GM23248 (cell line): ENCODE measurements around the gene SUGT1. TPM values are rescaled to one million over a fixed set of nuclear protein-coding genes. Genes with fewer than 3 reads are reported as not detected.
"Not testable (repeated sequence)": the region's sequence is repeated elsewhere in the genome, so short reads cannot be mapped to it uniquely, and the experiment has no call there.

Experiments used
- DNase-seq: peaks from one replicate; pipeline ENCODE4 v3.0.0-alpha.2; 2015
- H2AFZ ChIP-seq: fragments of 200-600 bp; sonication (generic); 2 replicates; pipeline ENCODE4 v1.6.1; 2016; ENCODE audit warnings: antibody characterized with exemption
- H3F3A ChIP-seq: fragments of 200-600 bp; sonication (generic); 2 replicates; pipeline ENCODE4 v1.6.1; 2016; ENCODE audit warnings: mild to moderate bottlenecking, antibody characterized with exemption, mixed run types; ENCODE audit not compliant: insufficient read depth
- H3K27ac ChIP-seq: fragments of 200-600 bp; sonication (generic); 2 replicates; pipeline ENCODE4 v1.5.1; 2016; ENCODE audit warnings: mild to moderate bottlenecking
- H3K27me3 ChIP-seq: fragments of 200-600 bp; sonication (generic); replicated peaks from 2 replicates; pipeline ENCODE4 v1.6.1; 2016; ENCODE audit warnings: mild to moderate bottlenecking; ENCODE audit not compliant: insufficient read depth
- H3K36me3 ChIP-seq: fragments of 200-600 bp; sonication (generic); 2 replicates; pipeline ENCODE4 v1.6.1; 2016; ENCODE audit warnings: low read depth, mild to moderate bottlenecking
- H3K4me1 ChIP-seq: fragments of 200-600 bp; sonication (generic); 2 replicates; pipeline ENCODE4 v1.6.1; 2016; ENCODE audit warnings: mild to moderate bottlenecking; ENCODE audit not compliant: insufficient read depth
- H3K4me2 ChIP-seq: fragments of 200-600 bp; sonication (generic); one replicate; pipeline ENCODE4 v1.6.1; 2016; ENCODE audit warnings: mild to moderate bottlenecking; ENCODE audit not compliant: unreplicated experiment
- H3K4me3 ChIP-seq: fragments of 200-600 bp; sonication (generic); 2 replicates; pipeline ENCODE4 v1.5.1; 2016; ENCODE audit warnings: mild to moderate bottlenecking
- H3K79me2 ChIP-seq: fragments of 200-600 bp; sonication (generic); 2 replicates; pipeline ENCODE4 v1.6.1; 2016; ENCODE audit warnings: mild to moderate bottlenecking; ENCODE audit not compliant: insufficient read depth
- H3K9ac ChIP-seq: fragments of 200-600 bp; sonication (generic); 2 replicates; pipeline ENCODE4 v1.6.1; 2016; ENCODE audit warnings: mild to moderate bottlenecking
- H3K9me2 ChIP-seq: fragments of 200-600 bp; sonication (generic); 2 replicates; pipeline ENCODE4 v1.6.1; 2016; ENCODE audit warnings: mixed run types, mild to moderate bottlenecking, moderate library complexity; ENCODE audit not compliant: insufficient read depth
- H3K9me3 ChIP-seq: fragments of 200-600 bp; sonication (generic); one replicate; pipeline ENCODE4 v1.6.1; 2017; ENCODE audit warnings: low read depth
- H4K20me1 ChIP-seq: fragments of 200-600 bp; sonication (generic); 2 replicates; pipeline ENCODE4 v1.6.0; 2016; ENCODE audit not compliant: insufficient read depth
- EZH2 ChIP-seq: fragments of 200-600 bp; sonication (generic); IDR thresholded peaks from 2 replicates; pipeline ENCODE4 v1.6.1; 2018; ENCODE audit warnings: antibody characterized with exemption, mild to moderate bottlenecking; ENCODE audit not compliant: insufficient read depth, poor library complexity, severe bottlenecking
- EZH2phosphoT487 ChIP-seq: fragments of 200-600 bp; sonication (generic); IDR thresholded peaks from 2 replicates; pipeline ENCODE4 v1.6.1; 2018; ENCODE audit warnings: antibody characterized with exemption, moderate library complexity, mild to moderate bottlenecking, low read depth; ENCODE audit not compliant: insufficient read depth
- WGBS, 2 experiments: methylation state at CpG; one replicate each; pipeline ENCODE4 v1.1.6; 2015 to 2017; ENCODE audit warnings: low lambda C conversion rate in 2 of 2, low coverage in 1 of 2; ENCODE audit errors: missing lambda C conversion rate in 2 of 2; 5-methylcytosine and 5-hydroxymethylcytosine counted together
- in situ Hi-C: fragments of 300-500 bp; cut with MboI; formaldehyde crosslinking; loops from 2 replicates; pipeline ENCODE4 v1.15.0; 2020
- polyA plus RNA-seq: library from polyadenylated mRNA; unstranded; fragments of >200 nt; fragmentation: Nextera tagmentation; extraction: Ambion mirVana; gene quantifications from 2 replicates; pipeline ENCODE4 v1.2.1, GENCODE V29; 2016
- total RNA-seq: library from RNA; depleted of rRNA; stranded (reverse); fragments of >200 nt; shearing (Covaris generic); gene quantifications from 2 replicates; pipeline ENCODE4 v1.2.3, GENCODE V29; 2014

Gene SUGT1
- total and polyA plus RNA-seq, 2 experiments from 2014 or later = 29.4 to 77.2 TPM

DNA sequence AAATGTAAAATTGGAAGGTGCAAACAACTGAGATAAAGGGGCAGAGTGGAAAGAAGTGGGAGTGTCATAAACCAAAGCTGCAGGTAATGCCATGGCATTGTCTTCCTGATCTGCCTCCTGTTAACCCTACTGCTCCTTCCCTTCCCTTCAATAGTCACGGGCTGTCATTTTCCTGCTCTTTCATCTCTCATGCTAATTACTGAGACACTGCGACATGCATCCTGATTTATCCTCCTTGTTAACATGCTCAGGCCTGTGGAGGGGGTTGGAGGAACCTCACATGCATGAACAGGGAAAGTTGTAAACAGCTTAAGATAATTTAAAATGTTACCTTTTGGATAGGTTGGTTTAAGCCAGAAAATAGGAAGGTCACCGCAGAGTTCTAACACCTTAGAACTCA lies 59.7 kb downstream of the SUGT1 start:
- Histone ChIP-seq H3K4me3 (no peak overlapping the region), H3K79me2 (no peaks in the 10 kb centered on the region), H4K20me1 (no peaks in the 10 kb centered on the region), H3K4me1 (no peaks in the 10 kb centered on the region), H3K36me3 (no peaks in the 10 kb centered on the region), H3F3A (no peaks in the 10 kb centered on the region), H2AFZ (no peak overlapping the region), H3K4me2 (no peak overlapping the region), H3K27ac (no peak overlapping the region), H3K9me2 (no peaks in the 10 kb centered on the region), H3K27me3 (no peaks in the 10 kb centered on the region), H3K9me3 (no peaks in the 10 kb centered on the region), H3K9ac (no peak overlapping the region)
- in situ Hi-C loops = no loop called here
- WGBS, 2 experiments = 60 to 71% methylated on average over 3 of the region's 3 CpGs
- TF ChIP-seq EZH2 = no peak
- TF ChIP-seq EZH2phosphoT487 = no peak
- no peak for DNase-seq

- no peaks in the 10 kb centered on the region for H3K4me1 ChIP-seq
- H3K9me3 ChIP-seq = no peaks in the 10 kb centered on the region
- in situ Hi-C loops = no loop called here
- H3K36me3 ChIP-seq = no peaks in the 10 kb centered on the region
- H3K27ac ChIP-seq = no peak overlapping the region
- 51 to 58% methylated on average over 3 of the region's 3 CpGs for WGBS, 2 experiments
- no peaks in the 10 kb centered on the region for H3K79me2 ChIP-seq
- no peak overlapping the region for H3K9ac ChIP-seq
- no peaks in the 10 kb centered on the region for H3K9me2 ChIP-seq
- H2AFZ ChIP-seq = no peak overlapping the region
- peaks cover 3% of the 10 kb centered on the region; the same call in 1 of the 2 replicates for H3K27me3 ChIP-seq
- no peak for DNase-seq
- H3K4me3 ChIP-seq = no peak overlapping the region
- no peaks in the 10 kb centered on the region for H3F3A ChIP-seq
- H3K4me2 ChIP-seq = no peak overlapping the region
- no peak for TF ChIP-seq EZH2phosphoT487
- TF ChIP-seq EZH2 = no peak
- H4K20me1 ChIP-seq = no peaks in the 10 kb centered on the region
Observed at GRCh38 chr13:52713894-52714293, 61.3 kb downstream of the SUGT1 start.

DNA sequence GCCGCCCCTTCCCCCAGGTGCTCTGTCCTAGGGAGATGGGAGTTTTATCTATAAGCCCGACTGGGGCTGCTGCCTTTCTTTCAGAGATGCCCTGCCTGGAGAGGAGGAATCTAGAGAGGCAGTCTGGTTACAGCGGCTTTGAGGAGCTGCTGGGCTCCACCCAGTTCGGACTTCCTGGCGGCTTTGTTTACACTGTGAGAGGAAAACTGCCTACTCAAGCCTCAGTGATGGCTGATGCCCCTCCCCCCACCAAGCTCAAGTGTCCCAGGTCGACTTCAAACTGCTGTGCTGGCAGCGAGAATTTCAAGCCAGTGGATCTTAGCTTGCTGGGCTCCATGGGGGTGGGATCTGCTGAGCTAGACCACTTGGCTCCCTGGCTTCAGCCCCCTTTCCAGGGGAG lies 68.3 kb downstream of the SUGT1 start:
- H4K20me1 ChIP-seq = not testable (repeated sequence)

DNA sequence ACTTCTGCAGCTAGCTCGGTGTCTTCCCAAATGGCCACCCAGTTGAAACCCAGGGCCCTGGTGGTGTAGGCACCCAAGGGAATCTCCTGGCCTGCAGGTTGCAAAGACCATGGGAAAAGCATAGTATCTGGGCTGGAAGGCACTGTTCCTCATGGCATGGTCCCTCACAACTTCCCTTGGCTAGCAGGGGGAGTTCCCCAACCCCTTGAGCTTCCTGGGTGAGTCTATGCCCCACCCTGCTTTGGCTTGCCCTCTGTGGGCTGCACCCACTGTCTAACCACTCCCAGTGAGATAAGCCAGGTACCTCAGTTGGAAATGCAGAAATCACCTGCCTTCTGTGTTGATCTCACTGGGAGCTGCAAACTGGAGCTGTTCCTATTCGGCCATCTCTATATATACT lies 68.7 kb downstream of the SUGT1 start:
- not testable (repeated sequence) for H2AFZ ChIP-seq, H3K27me3 ChIP-seq
- WGBS, 2 experiments = 38 to 49% methylated on average over 2 of the region's 2 CpGs

More for the DNA sequence above, 68.3 kb downstream of the SUGT1 start:
- H3K4me2 ChIP-seq, H3K9me2 ChIP-seq, in situ Hi-C loops, H3K27me3 ChIP-seq, DNase-seq, H3K27ac ChIP-seq, H3K79me2 ChIP-seq, H3K9me3 ChIP-seq, H3K36me3 ChIP-seq, H3F3A ChIP-seq, H3K9ac ChIP-seq, H3K4me1 ChIP-seq, H3K4me3 ChIP-seq, H2AFZ ChIP-seq: not testable (repeated sequence)
- WGBS, 2 experiments = 51 to 58% methylated on average over 7 of the region's 7 CpGs

GRCh38 chr13:52723181-52723580 lies 70.5 kb downstream of the SUGT1 start:
- in situ Hi-C loops = no loop called here
- Histone ChIP-seq H3K4me3 (no peak overlapping the region), H3K27ac (no peak overlapping the region), H3K4me2 (no peak overlapping the region), H3F3A (no peaks in the 10 kb centered on the region), H3K27me3 (peaks cover 3% of the 10 kb centered on the region; the same call in 1 of the 2 replicates), H3K9ac (no peak overlapping the region), H4K20me1 (no peaks in the 10 kb centered on the region), H3K79me2 (no peaks in the 10 kb centered on the region), H3K9me2 (no peaks in the 10 kb centered on the region), H3K36me3 (no peaks in the 10 kb centered on the region), H3K9me3 (no peaks in the 10 kb centered on the region), H3K4me1 (no peaks in the 10 kb centered on the region), H2AFZ (no peak overlapping the region)
- DNase-seq = no peak
- WGBS, 2 experiments = 25 to 36% methylated on average over 4 of the region's 4 CpGs
- TF ChIP-seq EZH2phosphoT487 (no peak), EZH2 (no peak)

More for the DNA sequence above, 68.7 kb downstream of the SUGT1 start:
- H3K9ac ChIP-seq, H4K20me1 ChIP-seq, H3K79me2 ChIP-seq, H3K27ac ChIP-seq, H3K4me2 ChIP-seq, H3K4me1 ChIP-seq, DNase-seq, H3K36me3 ChIP-seq, H3K9me3 ChIP-seq, H3K4me3 ChIP-seq, H3F3A ChIP-seq, H3K9me2 ChIP-seq, in situ Hi-C loops: not testable (repeated sequence)
